CD14-positive monocyte (primary cell): ENCODE data around the gene SCAPER. TPM values are rescaled to one million over a fixed set of nuclear protein-coding genes. Genes with fewer than 3 reads are reported as not detected.
A peak's percentile ranks its signal among the peaks of the same experiment; 100 is the strongest.
"Not testable (repeated sequence)": the region's sequence is repeated elsewhere in the genome, so short reads cannot be mapped to it uniquely, and the experiment has no call there.

Experiments
- DNase-seq, 3 donors: peaks; one replicate each; pipeline ENCODE4 v3.0.0-alpha.2; 2011 to 2022
- H2AFZ ChIP-seq: 2 replicates; pipeline ENCODE4 v1.6.0; 2012; ENCODE audit warnings: mild to moderate bottlenecking, low read depth, low read length, inconsistent platforms; ENCODE audit not compliant: insufficient read depth, poor library complexity, severe bottlenecking
- H3K27ac ChIP-seq, 2 donors: 1 replicate in 1 of 2; 2 replicates in 1 of 2; pipeline ENCODE4 v1.5.1; 2012 to 2013; ENCODE audit warnings: low read length in 2 of 2, control low read depth in 1 of 2, inconsistent platforms in 1 of 2, low read depth in 1 of 2, mild to moderate bottlenecking in 1 of 2
- H3K27me3 ChIP-seq, 2 donors: one replicate each; pipeline versions ENCODE4 v1.6.0 to v1.6.1; 2011 to 2013; ENCODE audit warnings: low read length in 2 of 2; ENCODE audit not compliant: control insufficient read depth in 2 of 2, insufficient read depth in 2 of 2
- H3K36me3 ChIP-seq, 2 donors: replicated peaks in 1 of 2; 1 replicate in 1 of 2; 2 replicates in 1 of 2; pipeline versions ENCODE4 v1.5.1 to v1.6.1; 2012 to 2013; ENCODE audit warnings: low read length in 2 of 2, control low read depth in 1 of 2, inconsistent platforms in 1 of 2, mild to moderate bottlenecking in 1 of 2; ENCODE audit not compliant: insufficient read depth in 2 of 2, control insufficient read depth in 1 of 2
- H3K4me1 ChIP-seq, 2 donors: 1 replicate in 1 of 2; 2 replicates in 1 of 2; pipeline versions ENCODE4 v1.5.1 to v1.6.1; 2012 to 2013; ENCODE audit warnings: low read length in 2 of 2, control low read depth in 1 of 2, inconsistent platforms in 1 of 2, mild to moderate bottlenecking in 1 of 2, moderate library complexity in 1 of 2; ENCODE audit not compliant: insufficient read depth in 2 of 2, control insufficient read depth in 1 of 2
- H3K4me2 ChIP-seq: replicated peaks from 2 replicates; pipeline ENCODE3; 2012; ENCODE audit warnings: low read length, moderate library complexity, mild to moderate bottlenecking; ENCODE audit not compliant: poor library complexity, severe bottlenecking; ENCODE audit errors: extremely low read depth
- H3K4me3 ChIP-seq, 3 experiments: fragments of 200-600 bp in 1 of 3; sonication (generic) in 1 of 3; replicated peaks in 1 of 3; 1 replicate in 2 of 3; 2 replicates in 1 of 3; pipeline ENCODE4 v1.5.1; 2011 to 2013; ENCODE audit warnings: low read length in 3 of 3, mild to moderate bottlenecking in 3 of 3, control low read depth in 2 of 3, low read depth in 2 of 3, inconsistent platforms in 1 of 3, moderate library complexity in 1 of 3
- H3K79me2 ChIP-seq: 2 replicates; pipeline ENCODE4 v1.6.0; 2012; ENCODE audit warnings: mild to moderate bottlenecking, control low read depth, inconsistent platforms, low read length, moderate library complexity; ENCODE audit not compliant: insufficient read depth
- H3K9ac ChIP-seq: 2 replicates; pipeline ENCODE4 v1.6.0; 2017; ENCODE audit warnings: low read length, mild to moderate bottlenecking; ENCODE audit not compliant: insufficient read depth, poor library complexity, severe bottlenecking
- H3K9me3 ChIP-seq, 2 donors: replicated peaks in 1 of 2; 1 replicate in 1 of 2; 2 replicates in 1 of 2; pipeline versions ENCODE4 v1.5.1 to v1.6.1; 2012 to 2013; ENCODE audit warnings: low read length in 2 of 2, control low read depth in 1 of 2; ENCODE audit not compliant: control insufficient read depth in 1 of 2, insufficient read depth in 1 of 2
- H4K20me1 ChIP-seq: 2 replicates; pipeline ENCODE4 v1.6.0; 2012; ENCODE audit warnings: mild to moderate bottlenecking, low read length, control low read depth, moderate library complexity; ENCODE audit not compliant: insufficient read depth
- H3K27ac Mint-ChIP-seq, 7 donors: one replicate each; pipeline ENCODE4 v1.8.0; 2020; ENCODE audit warnings: mild to moderate bottlenecking in 7 of 7, mixed read lengths in 7 of 7, moderate library complexity in 6 of 7, inconsistent platforms in 2 of 7
- H3K27me3 Mint-ChIP-seq, 3 donors: one replicate each; pipeline ENCODE4 v1.8.0; 2021 to 2022; ENCODE audit warnings: low read depth in 3 of 3, mild to moderate bottlenecking in 3 of 3, mixed read lengths in 3 of 3, moderate library complexity in 3 of 3, inconsistent platforms in 1 of 3
- H3K36me3 Mint-ChIP-seq, 2 donors: one replicate each; pipeline ENCODE4 v1.8.0; 2020; ENCODE audit warnings: mixed read lengths in 2 of 2, inconsistent platforms in 1 of 2, mild to moderate bottlenecking in 1 of 2
- H3K4me1 Mint-ChIP-seq: one replicate; pipeline ENCODE4 v1.8.0; 2020; ENCODE audit warnings: mild to moderate bottlenecking, mixed read lengths
- H3K4me3 Mint-ChIP-seq, 2 donors: one replicate each; pipeline ENCODE4 v1.8.0; 2020; ENCODE audit warnings: mild to moderate bottlenecking in 2 of 2, mixed read lengths in 2 of 2, moderate library complexity in 1 of 2
- H3K9me3 Mint-ChIP-seq, 7 donors: one replicate each; pipeline ENCODE4 v1.8.0; 2020 to 2022; ENCODE audit warnings: mixed read lengths in 7 of 7, mild to moderate bottlenecking in 6 of 7, moderate library complexity in 6 of 7, inconsistent platforms in 2 of 7
- WGBS: methylation state at CpG from one replicate; pipeline ENCODE4 v1.1.5; 2013; ENCODE audit warnings: missing lambda C conversion rate; ENCODE audit not compliant: insufficient coverage; 5-methylcytosine and 5-hydroxymethylcytosine counted together
- intact Hi-C, 2 donors: fragments of 100-400 bp; cut with micrococcal nuclease; formaldehyde crosslinking; loops; one replicate each; pipeline versions ENCODE4 v1.15.0 to v1.15.1; 2023
- polyA plus RNA-seq, 3 donors: library from polyadenylated mRNA; depleted of rRNA in 1 of 3; unstranded in 2 of 3; stranded (reverse) in 1 of 3; fragments of 300-500 nt in 2 of 3; fragments of >200 nt in 1 of 3; fragmentation: Illumina TruSeq in 2 of 3; gene quantifications; 1 replicate in 2 of 3; 2 replicates in 1 of 3; pipeline ENCODE4 v1.2.3, GENCODE V29; 2012 to 2021
- TF ChIP-seq, protein P1 (sequence below): fragments of 200-600 bp; IDR thresholded peaks from one replicate; pipeline ENCODE4 v1.8.0; 2022; ENCODE audit warnings: antibody characterized with exemption, mild to moderate bottlenecking

Gene SCAPER
- polyA plus RNA-seq, 3 donors: 2.5 to 5.4 (median 4.2) TPM

DNA sequence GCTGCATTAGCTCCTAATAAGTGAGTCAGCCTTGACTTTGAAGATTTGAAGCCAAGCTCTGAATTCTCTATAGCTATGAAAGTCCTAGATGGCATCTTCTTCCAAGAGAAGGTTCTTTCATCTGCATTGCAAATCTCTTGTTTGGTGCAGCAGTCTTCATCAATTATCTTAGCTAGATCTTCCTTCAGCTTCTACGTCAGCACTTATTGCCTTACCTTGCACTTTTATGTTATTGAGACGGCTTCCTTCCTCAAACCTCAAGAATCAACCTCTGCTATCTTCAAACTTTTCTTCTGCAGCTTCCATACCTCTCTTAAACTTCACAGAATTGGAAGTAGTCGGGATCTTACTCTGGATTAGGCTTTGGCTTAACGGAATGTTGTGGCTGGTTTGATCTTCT lies 167.6 kb downstream of the SCAPER start:
- peaks cover 43 to 50% of the 10 kb centered on the region in 2 donors for H3K36me3 Mint-ChIP-seq
- no peak overlapping the region for H3K4me2 ChIP-seq
- H3K79me2 ChIP-seq: no peaks in the 10 kb centered on the region
- peaks cover 0 to 12% (median 5%) of the 10 kb centered on the region in 7 donors for H3K9me3 Mint-ChIP-seq
- no peak overlapping the region for H3K4me3 Mint-ChIP-seq
- H3K9ac ChIP-seq: no peak overlapping the region
- H3K27me3 ChIP-seq: no peaks in the 10 kb centered on the region
- H3K4me1 Mint-ChIP-seq: peaks cover 17% of the 10 kb centered on the region
- peaks cover 3 to 34% of the 10 kb centered on the region in 2 donors for H3K36me3 ChIP-seq
- no peaks in the 10 kb centered on the region for H3K27me3 Mint-ChIP-seq
- H3K4me3 ChIP-seq: no peak overlapping the region
- no peak for DNase-seq
- WGBS: 80% methylated on average over 1 of the region's 4 CpGs
- H4K20me1 ChIP-seq: no peaks in the 10 kb centered on the region
- intact Hi-C loops: no loop called here
- H3K9me3 ChIP-seq: no peaks in the 10 kb centered on the region
- H3K27ac Mint-ChIP-seq: no peak overlapping the region
- H3K27ac ChIP-seq: no peak overlapping the region
- H3K4me1 ChIP-seq: peaks cover 6 to 7% of the 10 kb centered on the region in 2 donors
- no peak overlapping the region for H2AFZ ChIP-seq
- TF ChIP-seq, protein P1, sequence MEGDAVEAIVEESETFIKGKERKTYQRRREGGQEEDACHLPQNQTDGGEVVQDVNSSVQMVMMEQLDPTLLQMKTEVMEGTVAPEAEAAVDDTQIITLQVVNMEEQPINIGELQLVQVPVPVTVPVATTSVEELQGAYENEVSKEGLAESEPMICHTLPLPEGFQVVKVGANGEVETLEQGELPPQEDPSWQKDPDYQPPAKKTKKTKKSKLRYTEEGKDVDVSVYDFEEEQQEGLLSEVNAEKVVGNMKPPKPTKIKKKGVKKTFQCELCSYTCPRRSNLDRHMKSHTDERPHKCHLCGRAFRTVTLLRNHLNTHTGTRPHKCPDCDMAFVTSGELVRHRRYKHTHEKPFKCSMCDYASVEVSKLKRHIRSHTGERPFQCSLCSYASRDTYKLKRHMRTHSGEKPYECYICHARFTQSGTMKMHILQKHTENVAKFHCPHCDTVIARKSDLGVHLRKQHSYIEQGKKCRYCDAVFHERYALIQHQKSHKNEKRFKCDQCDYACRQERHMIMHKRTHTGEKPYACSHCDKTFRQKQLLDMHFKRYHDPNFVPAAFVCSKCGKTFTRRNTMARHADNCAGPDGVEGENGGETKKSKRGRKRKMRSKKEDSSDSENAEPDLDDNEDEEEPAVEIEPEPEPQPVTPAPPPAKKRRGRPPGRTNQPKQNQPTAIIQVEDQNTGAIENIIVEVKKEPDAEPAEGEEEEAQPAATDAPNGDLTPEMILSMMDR: no peak

DNA sequence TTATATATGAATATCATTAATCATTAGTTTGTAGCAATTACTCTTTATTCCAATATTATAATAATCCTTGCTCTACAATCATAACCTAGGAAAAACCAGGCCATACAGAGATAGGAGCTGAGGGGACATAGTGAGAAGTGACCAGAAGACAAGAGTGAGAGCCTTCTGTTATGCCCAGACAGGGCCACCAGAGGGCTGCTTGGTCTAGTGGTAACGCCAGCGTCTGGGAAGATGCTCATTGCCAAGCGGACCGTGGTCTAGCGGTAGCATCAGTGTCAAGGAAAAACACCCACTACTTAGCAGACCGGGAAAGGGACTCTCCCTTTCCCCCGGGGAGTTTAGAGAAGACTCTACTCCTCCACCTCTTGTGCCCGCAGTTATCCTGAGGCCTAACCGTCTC lies 172.8 kb downstream of the SCAPER start:
- H3K4me1 ChIP-seq, H3K9me3 ChIP-seq, H3K79me2 ChIP-seq, H3K27ac ChIP-seq, H2AFZ ChIP-seq, intact Hi-C loops, DNase-seq, H3K9ac ChIP-seq, H3K27ac Mint-ChIP-seq, H3K27me3 Mint-ChIP-seq, H3K9me3 Mint-ChIP-seq, H3K4me3 Mint-ChIP-seq, H3K4me2 ChIP-seq, H4K20me1 ChIP-seq, H3K27me3 ChIP-seq, H3K4me3 ChIP-seq: not testable (repeated sequence)
- TF ChIP-seq, protein P1: peak; percentile 9
- H3K36me3 ChIP-seq: peaks cover 7 to 24% of the 10 kb centered on the region in 2 donors
- H3K36me3 Mint-ChIP-seq: peaks cover 41 to 48% of the 10 kb centered on the region in 2 donors
- 96% methylated on average over 4 of the region's 9 CpGs for WGBS
- peaks cover 12% of the 10 kb centered on the region for H3K4me1 Mint-ChIP-seq
